ENCODE results near the gene BEAN1. TPM values are rescaled to one million over a fixed set of nuclear protein-coding genes. Genes with fewer than 3 reads are reported as not detected.
A peak's percentile ranks its signal among the peaks of the same experiment; 100 is the strongest.

BEAN1 gene
- total RNA-seq, 1 donor from 2014 or later: 0.87 TPM

DNA sequence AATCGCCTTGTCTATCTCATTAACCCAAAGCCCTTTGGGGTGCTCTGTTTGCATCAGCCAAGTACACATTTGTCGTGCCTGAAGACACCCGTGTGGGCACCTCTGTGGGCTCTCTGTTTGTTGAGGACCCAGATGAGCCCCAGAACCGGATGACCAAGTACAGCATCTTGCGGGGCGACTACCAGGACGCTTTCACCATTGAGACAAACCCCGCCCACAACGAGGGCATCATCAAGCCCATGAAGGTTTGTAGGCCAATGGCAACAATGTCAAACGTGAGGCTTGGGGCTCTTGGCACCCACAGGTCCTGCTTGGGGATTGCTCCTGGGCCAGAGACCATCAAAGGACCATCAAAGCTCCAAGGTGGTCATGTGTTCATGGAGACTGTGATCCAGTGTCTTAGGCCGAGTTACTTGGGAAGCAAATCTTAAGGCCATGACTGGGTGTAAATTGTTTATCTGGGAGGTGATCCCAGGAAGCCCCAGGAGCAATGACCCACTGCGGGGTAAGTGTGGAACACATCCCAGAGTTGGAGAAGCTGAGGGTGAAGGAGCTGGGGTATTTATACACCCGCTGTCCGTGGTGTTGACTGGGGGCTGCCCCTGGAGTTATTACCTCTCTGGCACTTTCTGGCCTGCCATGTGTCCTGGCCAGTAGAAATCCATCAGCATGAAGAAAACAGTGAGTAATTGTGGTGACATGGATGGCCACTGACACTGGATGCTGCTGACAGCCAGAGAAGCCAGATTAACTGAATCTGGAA lies 36.6 kb upstream of the BEAN1 start:
- no peak for ATAC-seq
- no peaks in the 10 kb centered on the region for H3K36me3 ChIP-seq
- no peaks in the 10 kb centered on the region for H3K4me1 ChIP-seq
- no peak overlapping the region for H3K4me3 ChIP-seq
- no peak overlapping the region for H3K27ac ChIP-seq
- H3K27me3 ChIP-seq: no peaks in the 10 kb centered on the region
- no peaks in the 10 kb centered on the region for H3K9me3 ChIP-seq
- no peak for DNase-seq
- intact Hi-C loops (cut with DNase I): no loop called here
- TF ChIP-seq, protein P1, sequence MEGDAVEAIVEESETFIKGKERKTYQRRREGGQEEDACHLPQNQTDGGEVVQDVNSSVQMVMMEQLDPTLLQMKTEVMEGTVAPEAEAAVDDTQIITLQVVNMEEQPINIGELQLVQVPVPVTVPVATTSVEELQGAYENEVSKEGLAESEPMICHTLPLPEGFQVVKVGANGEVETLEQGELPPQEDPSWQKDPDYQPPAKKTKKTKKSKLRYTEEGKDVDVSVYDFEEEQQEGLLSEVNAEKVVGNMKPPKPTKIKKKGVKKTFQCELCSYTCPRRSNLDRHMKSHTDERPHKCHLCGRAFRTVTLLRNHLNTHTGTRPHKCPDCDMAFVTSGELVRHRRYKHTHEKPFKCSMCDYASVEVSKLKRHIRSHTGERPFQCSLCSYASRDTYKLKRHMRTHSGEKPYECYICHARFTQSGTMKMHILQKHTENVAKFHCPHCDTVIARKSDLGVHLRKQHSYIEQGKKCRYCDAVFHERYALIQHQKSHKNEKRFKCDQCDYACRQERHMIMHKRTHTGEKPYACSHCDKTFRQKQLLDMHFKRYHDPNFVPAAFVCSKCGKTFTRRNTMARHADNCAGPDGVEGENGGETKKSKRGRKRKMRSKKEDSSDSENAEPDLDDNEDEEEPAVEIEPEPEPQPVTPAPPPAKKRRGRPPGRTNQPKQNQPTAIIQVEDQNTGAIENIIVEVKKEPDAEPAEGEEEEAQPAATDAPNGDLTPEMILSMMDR (IDR thresholded peaks at IDR 0.05): no peak

DNA sequence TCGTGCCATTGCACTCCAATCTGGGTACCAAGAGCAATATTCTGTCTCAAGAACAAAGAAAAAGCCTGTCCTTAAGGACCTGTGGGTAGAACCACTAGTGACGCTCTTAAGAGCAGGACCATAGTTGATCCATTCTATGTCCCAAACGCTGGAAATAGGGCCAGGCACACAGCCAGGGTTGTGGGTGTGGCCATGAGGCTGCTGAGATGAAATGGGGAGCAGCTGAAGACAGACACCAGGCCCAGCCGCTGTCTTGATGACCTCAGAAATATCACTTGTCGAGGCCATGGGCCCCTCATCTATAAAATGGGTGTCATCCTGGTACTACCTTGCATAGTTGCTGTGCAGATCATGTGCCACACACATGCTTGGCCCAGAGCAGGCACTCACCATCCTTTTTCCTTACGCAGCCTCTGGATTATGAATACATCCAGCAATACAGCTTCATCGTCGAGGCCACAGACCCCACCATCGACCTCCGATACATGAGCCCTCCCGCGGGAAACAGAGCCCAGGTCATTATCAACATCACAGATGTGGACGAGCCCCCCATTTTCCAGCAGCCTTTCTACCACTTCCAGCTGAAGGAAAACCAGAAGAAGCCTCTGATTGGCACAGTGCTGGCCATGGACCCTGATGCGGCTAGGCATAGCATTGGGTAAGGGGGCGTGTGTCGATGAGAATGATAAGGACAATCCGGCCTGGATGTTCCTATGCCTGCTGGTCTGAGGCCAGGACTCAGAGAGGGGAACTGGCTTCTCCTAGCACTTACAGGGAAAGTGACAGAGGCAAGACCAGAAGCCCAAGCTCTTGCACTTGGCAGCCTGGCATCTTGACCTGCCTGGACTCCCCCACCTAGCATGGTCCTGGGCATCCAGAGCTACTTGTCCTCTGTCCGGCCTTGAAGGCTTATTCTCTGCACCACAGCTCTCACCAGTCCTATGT lies 35.1 kb upstream of the BEAN1 start:
- DNase-seq (no peak), ATAC-seq (peak; percentile 6)
- intact Hi-C loops (cut with DNase I): no loop called here
- H3K4me3 ChIP-seq: no peak overlapping the region
- H3K9me3 ChIP-seq: no peaks in the 10 kb centered on the region
- H3K4me1 ChIP-seq: no peaks in the 10 kb centered on the region
- no peak overlapping the region for H3K27ac ChIP-seq
- TF ChIP-seq, protein P1 (IDR thresholded peaks at IDR 0.05): no peak
- H3K27me3 ChIP-seq: no peaks in the 10 kb centered on the region
- H3K36me3 ChIP-seq: no peaks in the 10 kb centered on the region

DNA sequence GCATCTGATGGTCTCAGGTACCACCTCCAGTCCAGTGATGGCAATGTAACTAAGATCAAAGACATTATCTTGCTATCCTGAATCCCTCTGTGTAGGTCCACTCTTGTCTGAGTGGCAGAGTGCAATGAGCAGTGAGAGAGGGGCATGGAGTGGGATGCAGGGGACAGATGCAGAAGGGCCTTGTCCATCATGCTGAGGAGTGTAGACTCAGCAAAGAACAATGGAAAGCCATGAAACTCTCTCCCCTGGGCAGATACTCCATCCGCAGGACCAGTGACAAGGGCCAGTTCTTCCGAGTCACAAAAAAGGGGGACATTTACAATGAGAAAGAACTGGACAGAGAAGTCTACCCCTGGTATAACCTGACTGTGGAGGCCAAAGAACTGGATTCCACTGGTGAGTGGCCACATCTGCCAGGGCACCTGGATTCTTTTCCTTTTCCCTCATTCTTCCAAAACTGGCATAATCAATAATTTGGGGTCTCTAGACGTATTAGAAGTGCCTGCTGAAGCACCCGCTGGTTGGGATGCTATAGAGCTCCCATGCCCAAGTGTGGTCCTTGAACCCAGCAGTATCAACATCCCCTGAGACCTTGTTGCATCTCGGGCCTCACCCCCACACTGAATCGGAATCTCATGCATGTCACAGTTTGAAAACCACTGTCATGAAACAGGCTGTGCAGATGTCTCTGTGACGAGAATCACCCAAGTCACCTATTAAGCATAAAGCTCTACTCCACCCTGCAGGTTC lies 31.1 kb upstream of the BEAN1 start:
- H3K4me3 ChIP-seq: no peak overlapping the region
- DNase-seq: no peak
- TF ChIP-seq, protein P1 (IDR thresholded peaks at IDR 0.05): no peak

DNA sequence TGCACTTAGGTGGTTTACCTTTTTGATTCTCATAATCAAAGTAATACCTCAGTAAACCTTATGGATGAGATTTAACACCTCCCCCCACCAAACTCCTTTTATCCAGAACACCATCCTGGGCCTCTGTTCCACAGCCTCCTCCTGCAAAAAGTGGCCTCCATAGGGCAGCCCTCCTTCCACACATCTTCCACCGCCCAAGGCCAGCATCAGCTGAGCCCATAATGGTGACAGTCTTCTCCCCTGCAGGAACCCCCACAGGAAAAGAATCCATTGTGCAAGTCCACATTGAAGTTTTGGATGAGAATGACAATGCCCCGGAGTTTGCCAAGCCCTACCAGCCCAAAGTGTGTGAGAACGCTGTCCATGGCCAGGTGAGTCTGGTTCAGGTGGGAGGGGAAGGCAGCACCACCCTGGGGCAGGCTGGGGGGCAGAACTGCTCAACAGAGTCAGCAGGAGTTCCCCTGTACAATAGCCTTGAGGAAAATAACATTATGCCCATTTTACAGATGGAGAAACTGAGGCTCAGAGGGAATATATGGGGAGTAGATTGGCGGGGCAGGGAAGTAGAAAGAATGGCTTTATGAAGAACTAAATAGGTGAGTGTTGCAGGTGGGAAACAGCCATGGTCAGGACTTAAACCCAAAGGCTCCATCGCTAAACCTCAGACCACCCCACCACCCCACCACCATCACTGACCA lies 29.2 kb upstream of the BEAN1 start:
- Histone ChIP-seq H3K9me3 (no peaks in the 10 kb centered on the region), H3K4me1 (no peaks in the 10 kb centered on the region), H3K27me3 (no peaks in the 10 kb centered on the region), H3K36me3 (no peaks in the 10 kb centered on the region), H3K4me3 (no peak overlapping the region), H3K27ac (no peak overlapping the region)
- no peak for ATAC-seq
- TF ChIP-seq, protein P1 (IDR thresholded peaks at IDR 0.05): no peak
- no peak for DNase-seq
- intact Hi-C loops (cut with DNase I): no loop called here

More for the DNA sequence above, 31.1 kb upstream of the BEAN1 start:
- Histone ChIP-seq H3K9me3 (no peaks in the 10 kb centered on the region), H3K36me3 (no peaks in the 10 kb centered on the region), H3K27ac (no peak overlapping the region), H3K4me1 (no peaks in the 10 kb centered on the region), H3K27me3 (no peaks in the 10 kb centered on the region)
- no peak for ATAC-seq
- intact Hi-C loops (cut with DNase I): no loop called here

- TF ChIP-seq, protein P1 (IDR thresholded peaks at IDR 0.05): no peak
- Histone ChIP-seq H3K36me3 (no peaks in the 10 kb centered on the region), H3K27me3 (no peaks in the 10 kb centered on the region), H3K27ac (no peak overlapping the region), H3K4me3 (no peak overlapping the region), H3K9me3 (no peaks in the 10 kb centered on the region), H3K4me1 (no peaks in the 10 kb centered on the region)
- intact Hi-C loops (cut with DNase I): no loop called here
- DNase-seq (no peak), ATAC-seq (no peak)
Measured at GRCh38 chr16:66399031-66399430, 28.1 kb upstream of the BEAN1 start.
